Adrenal gland (tissue), 5 donors: ENCODE results near the gene ATM.

Experiments used
- CTCF ChIP-seq, 6 experiments: fragments of 450-650 bp in 4 of 6; fragments of 200-600 bp in 2 of 6; sonication (generic) in 1 of 6; IDR thresholded peaks; 1 replicate in 5 of 6; 2 replicates in 1 of 6; pipeline versions ENCODE4 v1.5.1 to v1.8.0; 2016 to 2021; ENCODE audit warnings: antibody characterized with exemption in 6 of 6, mild to moderate bottlenecking in 2 of 6, moderate library complexity in 1 of 6
- POLR2A ChIP-seq, 2 donors: fragments of 450-650 bp; IDR thresholded peaks; one replicate each; pipeline ENCODE4 v1.6.1; 2017; ENCODE audit warnings: antibody characterized with exemption in 2 of 2, mild to moderate bottlenecking in 2 of 2, moderate library complexity in 1 of 2
- donor health status: DM: no; HTN: no; CAD: no.

DNA sequence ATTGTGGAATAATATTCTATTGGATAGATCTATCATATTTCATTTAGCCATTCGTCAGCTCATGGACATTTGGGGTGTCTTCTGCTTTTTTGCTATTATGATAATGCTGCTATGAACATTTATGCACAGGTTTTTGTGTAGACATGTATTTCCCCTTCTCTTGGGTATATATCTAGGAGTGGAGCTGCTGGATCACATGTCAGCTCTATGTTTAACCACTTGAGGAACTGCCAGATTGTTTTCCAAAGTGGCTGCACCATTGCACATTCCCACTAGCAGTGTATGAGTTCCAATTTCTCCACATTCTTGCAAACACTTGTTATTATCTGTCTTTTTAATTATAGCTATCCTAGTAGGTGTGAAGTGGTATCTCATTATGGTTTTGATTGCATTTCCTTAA lies 169.5 kb downstream of the ATM start:
- TF ChIP-seq CTCF (IDR thresholded peaks at IDR 0.05) (no peak), POLR2A (IDR thresholded peaks at IDR 0.05) (no peak)
